Activated T-helper 17 cell treated with anti-CD3 and anti-CD28 coated beads, Interleukin-2, amount 50 U/mL, for 72 hours (primary cell): ENCODE data around the gene PARD3. TPM values are rescaled to one million over a fixed set of nuclear protein-coding genes. Genes with fewer than 3 reads are reported as not detected.
A peak's percentile ranks its signal among the peaks of the same experiment; 100 is the strongest.
"Not testable (repeated sequence)": the region's sequence is repeated elsewhere in the genome, so short reads cannot be mapped to it uniquely, and the experiment has no call there.

Source experiments
- ATAC-seq: fragments of 150-1000 bp; cut with Tn5 transposase; replicated peaks from 2 replicates; pipeline ENCODE4 v1.10.0; 2021; ENCODE audit warnings: mild to moderate bottlenecking, moderate library complexity
- H3K27ac Mint-ChIP-seq: one replicate; pipeline ENCODE4 v1.8.0; 2022; ENCODE audit warnings: mixed read lengths
- H3K27me3 Mint-ChIP-seq: one replicate; pipeline ENCODE4 v1.8.0; 2022; ENCODE audit warnings: mixed read lengths
- H3K36me3 Mint-ChIP-seq: one replicate; pipeline ENCODE4 v1.8.0; 2022; ENCODE audit warnings: low read depth, mild to moderate bottlenecking, mixed read lengths
- H3K4me1 Mint-ChIP-seq: one replicate; pipeline ENCODE4 v1.8.0; 2022; ENCODE audit warnings: mixed read lengths
- H3K4me3 Mint-ChIP-seq: one replicate; pipeline ENCODE4 v1.8.0; 2022; ENCODE audit warnings: mild to moderate bottlenecking, mixed read lengths
- H3K9me3 Mint-ChIP-seq: one replicate; pipeline ENCODE4 v1.8.0; 2022; ENCODE audit warnings: mixed read lengths
- total RNA-seq, 2 donors: library from RNA; stranded (reverse); gene quantifications; one replicate each; pipeline ENCODE4 v1.2.3, GENCODE V29; 2022

PARD3 gene
- total RNA-seq, 2 donors from 2014 or later, result 0.13 to 0.24 TPM

DNA sequence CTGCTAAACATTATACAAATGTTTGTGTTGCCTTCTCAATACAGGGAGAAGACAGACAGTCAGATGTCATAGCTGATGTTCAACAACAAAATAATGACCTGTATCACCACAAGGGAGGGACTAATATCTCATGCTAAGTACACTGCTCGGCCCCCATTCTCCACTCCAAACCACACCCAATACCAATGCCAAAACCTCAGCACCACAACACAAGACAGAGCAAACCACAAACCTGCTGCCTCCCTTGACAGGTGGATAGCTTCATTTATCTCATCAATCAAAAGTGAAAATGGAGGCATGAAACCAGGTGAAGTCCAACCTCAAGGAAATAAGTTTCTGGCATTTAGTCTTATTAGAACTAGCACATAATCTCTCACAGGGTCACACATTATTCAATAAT is 109.5 kb downstream of the PARD3 start:
- Mint-ChIP-seq H3K4me1 (peaks cover 4% of the 10 kb centered on the region), H3K36me3 (no peaks in the 10 kb centered on the region), H3K27me3 (peaks cover 6% of the 10 kb centered on the region), H3K27ac (no peak overlapping the region), H3K4me3 (no peak overlapping the region), H3K9me3 (no peaks in the 10 kb centered on the region)
- ATAC-seq, result no peak

DNA sequence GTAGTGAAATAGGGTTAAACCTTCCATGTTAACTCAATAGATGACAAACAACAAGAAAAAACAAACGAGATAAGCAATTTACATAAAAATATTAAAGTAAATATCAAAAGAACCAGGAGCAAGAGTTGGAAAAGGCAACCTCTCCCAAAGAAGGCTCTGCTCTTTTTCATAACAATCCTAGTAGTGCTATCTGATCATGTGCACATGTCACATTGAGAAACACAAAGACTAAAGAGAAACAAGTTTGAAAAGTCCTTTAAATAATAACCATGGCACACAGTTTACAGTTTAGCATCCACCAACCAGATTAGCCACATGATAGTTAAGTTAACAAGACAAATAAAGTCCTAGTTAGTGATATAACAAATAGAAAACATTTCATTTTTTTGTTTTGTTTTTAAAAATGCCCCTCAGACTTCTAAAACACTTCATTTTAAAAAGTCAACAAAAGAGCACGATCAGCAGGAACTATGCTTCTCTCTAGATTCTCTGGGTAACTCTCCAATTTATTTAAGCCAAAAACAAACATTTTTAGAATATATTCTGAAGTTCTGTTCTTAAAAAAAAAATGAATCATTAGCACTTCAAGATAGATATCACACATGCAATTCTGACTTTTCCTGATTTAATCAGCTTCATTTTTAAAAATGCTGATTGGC is 110.4 kb downstream of the PARD3 start:
- no peaks in the 10 kb centered on the region for H3K9me3 Mint-ChIP-seq
- H3K4me1 Mint-ChIP-seq, result peaks cover 4% of the 10 kb centered on the region
- H3K4me3 Mint-ChIP-seq, result no peak overlapping the region
- H3K27me3 Mint-ChIP-seq, result peaks cover 6% of the 10 kb centered on the region
- H3K27ac Mint-ChIP-seq, result no peak overlapping the region
- no peaks in the 10 kb centered on the region for H3K36me3 Mint-ChIP-seq
- no peak for ATAC-seq

DNA sequence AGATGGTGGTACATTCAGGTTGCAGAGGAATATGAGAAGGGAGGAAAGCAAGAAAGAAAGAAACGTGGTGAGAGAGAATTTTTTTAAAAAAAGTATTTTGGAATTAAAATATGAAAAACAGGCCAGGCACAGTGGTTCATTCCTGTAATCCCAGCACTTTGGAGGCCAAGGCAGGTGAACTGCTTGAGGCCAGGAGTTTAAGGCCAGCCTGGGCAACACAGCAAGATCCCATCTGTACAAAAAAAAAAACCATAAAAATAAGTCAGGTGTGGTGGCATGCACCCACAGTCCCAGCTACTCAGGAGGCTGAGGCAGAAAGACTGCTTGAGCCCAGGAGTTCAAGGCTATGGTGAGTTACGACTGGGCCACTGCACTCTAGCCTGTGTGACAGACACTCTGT is 112.1 kb downstream of the PARD3 start:
- peaks cover 7% of the 10 kb centered on the region for H3K27me3 Mint-ChIP-seq
- no peak for ATAC-seq
- no peak overlapping the region for H3K27ac Mint-ChIP-seq
- peaks cover 4% of the 10 kb centered on the region for H3K4me1 Mint-ChIP-seq
- no peak overlapping the region for H3K4me3 Mint-ChIP-seq
- H3K9me3 Mint-ChIP-seq, result no peaks in the 10 kb centered on the region
- H3K36me3 Mint-ChIP-seq, result no peaks in the 10 kb centered on the region

DNA sequence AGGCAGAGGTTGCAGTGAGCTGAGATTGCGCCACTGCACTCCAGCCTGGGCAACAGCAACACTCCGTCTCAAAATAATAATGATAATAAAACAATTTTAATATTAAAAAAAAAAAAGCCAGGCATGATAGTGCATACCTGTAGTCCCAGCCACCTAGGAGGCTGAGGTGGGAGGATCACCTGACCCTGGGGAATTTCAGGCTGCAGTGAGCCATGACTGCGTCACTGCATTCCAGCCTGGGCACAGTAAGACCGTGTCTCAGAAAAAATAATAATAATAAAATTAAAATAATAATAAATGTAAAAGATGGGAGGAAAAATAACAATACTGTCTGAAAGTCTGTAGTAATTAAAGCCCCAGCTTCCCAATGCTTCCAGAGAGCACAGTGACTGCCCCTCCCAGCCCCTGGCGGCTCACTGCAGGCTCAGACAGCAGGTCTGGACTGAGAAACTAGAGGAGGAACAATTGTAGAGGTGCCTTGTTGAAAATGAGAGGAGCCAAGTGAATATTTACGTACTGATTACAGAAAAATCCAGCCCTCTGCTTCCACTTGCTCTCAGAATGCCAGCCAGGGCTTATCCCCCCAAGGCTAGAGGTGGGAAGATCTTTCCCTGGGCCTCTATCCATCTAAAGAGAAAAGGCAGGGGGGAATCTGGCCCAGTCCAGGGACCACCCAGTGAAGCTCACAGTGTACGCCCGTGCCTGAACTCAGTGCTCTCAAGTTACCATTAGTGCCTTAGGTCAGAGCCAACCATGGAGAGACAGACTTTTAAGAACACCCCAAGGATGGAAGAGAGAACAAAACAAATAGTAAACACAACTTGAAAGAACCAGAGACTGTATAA is 112.8 kb downstream of the PARD3 start:
- no peaks in the 10 kb centered on the region for H3K9me3 Mint-ChIP-seq
- peaks cover 8% of the 10 kb centered on the region for H3K27me3 Mint-ChIP-seq
- H3K27ac Mint-ChIP-seq, result no peak overlapping the region
- H3K36me3 Mint-ChIP-seq, result no peaks in the 10 kb centered on the region
- H3K4me3 Mint-ChIP-seq, result no peak overlapping the region
- H3K4me1 Mint-ChIP-seq, result peaks cover 4% of the 10 kb centered on the region
- no peak for ATAC-seq

DNA sequence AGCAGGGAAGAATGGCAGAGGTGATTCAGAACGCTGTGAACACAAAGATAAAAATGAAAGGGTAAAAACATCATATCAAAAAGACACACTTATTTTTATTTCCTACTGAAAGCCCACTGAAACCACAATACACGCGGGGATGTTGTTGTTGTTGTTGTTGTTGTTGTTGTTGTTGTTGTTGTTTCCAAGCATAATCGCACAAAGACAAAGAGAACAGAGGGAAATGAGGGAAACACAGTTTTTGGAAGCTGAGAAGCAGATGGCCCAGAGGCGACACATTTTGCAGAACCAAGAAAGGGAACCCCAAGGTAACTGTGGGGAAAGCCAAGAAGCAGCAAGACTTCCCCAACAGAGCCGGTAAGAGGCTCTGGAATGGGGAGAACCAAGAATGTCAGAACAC is 113.9 kb downstream of the PARD3 start:
- Mint-ChIP-seq H3K4me3 (no peak overlapping the region), H3K27me3 (peaks cover 8% of the 10 kb centered on the region), H3K4me1 (peaks cover 6% of the 10 kb centered on the region), H3K27ac (no peak overlapping the region), H3K9me3 (no peaks in the 10 kb centered on the region), H3K36me3 (no peaks in the 10 kb centered on the region)
- ATAC-seq, result no peak

DNA sequence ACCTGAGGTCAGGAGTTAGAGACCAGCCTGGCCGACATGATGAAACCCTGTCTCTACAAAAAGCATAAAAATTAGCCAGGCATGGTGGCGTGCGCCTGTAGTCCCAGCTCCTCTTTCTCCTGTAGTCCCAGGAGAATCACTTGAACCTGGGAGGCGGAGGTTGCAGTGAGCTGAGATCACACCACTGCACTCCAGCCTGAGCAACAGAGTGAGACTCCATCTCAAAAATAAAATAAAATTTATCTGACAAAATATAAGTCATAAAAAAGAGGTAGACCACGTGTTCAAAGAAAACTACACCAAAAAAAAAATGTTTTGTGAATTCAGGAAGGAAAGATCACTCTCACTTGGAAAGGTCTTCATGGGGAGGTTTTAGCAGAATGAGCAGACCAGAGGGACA is 114.3 kb downstream of the PARD3 start:
- H3K9me3 Mint-ChIP-seq, ATAC-seq, H3K4me1 Mint-ChIP-seq, H3K27ac Mint-ChIP-seq, H3K4me3 Mint-ChIP-seq, H3K27me3 Mint-ChIP-seq, H3K36me3 Mint-ChIP-seq: not testable (repeated sequence)

DNA sequence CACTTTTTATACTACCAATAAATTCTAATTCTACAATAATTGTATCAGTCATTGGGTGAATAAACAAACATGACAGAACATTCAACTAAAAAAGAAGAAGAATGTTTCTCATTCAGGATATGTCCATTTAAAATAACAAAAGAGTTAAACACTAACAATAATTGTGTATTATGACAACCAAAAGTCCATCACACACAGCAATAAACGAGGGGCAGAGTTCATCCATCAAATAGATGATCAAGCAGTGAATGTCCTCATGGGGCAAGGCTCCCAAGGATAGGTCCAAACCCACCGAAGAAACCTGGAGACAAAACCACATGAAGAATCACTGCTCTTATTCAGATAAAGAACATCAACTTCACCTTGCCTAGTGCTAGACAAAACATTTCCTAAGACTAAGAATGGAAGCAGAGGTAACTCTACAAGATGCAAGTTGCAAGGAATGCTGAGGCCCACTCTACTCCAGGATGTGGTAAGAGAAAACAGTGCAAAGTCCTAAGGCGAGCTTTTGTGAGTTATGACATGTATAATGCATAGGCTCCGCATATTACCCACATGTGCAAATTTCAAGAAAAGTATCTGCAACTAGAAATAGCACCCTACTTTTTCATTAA is 115.1 kb downstream of the PARD3 start:
- peaks cover 4% of the 10 kb centered on the region for H3K4me1 Mint-ChIP-seq
- no peaks in the 10 kb centered on the region for H3K9me3 Mint-ChIP-seq
- ATAC-seq, result no peak
- peaks cover 8% of the 10 kb centered on the region for H3K27me3 Mint-ChIP-seq
- H3K36me3 Mint-ChIP-seq, result no peaks in the 10 kb centered on the region
- H3K4me3 Mint-ChIP-seq, result no peak overlapping the region
- no peak overlapping the region for H3K27ac Mint-ChIP-seq

DNA sequence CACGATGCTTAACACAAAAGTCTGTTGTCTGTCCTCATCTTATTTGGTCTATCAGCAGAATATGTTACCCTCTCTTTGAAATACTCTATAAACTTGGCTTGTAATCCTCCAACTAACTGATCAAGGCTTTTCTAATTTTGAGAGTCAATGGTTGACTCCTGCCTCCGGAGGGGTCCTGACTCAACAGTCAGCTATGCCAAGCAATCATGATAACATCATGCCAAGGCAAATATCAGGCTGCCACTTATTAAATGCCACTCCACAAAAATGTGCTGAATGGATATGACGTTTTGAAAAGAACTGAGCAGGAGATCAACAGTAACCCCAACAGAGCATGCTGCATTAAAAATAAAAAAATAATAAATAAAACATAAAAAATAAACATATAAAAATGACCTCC is 116.1 kb downstream of the PARD3 start:
- Mint-ChIP-seq H3K27ac (no peak overlapping the region), H3K36me3 (no peaks in the 10 kb centered on the region), H3K9me3 (no peaks in the 10 kb centered on the region), H3K4me3 (no peak overlapping the region), H3K4me1 (peaks cover 4% of the 10 kb centered on the region), H3K27me3 (peaks cover 10% of the 10 kb centered on the region)
- ATAC-seq, result no peak

DNA sequence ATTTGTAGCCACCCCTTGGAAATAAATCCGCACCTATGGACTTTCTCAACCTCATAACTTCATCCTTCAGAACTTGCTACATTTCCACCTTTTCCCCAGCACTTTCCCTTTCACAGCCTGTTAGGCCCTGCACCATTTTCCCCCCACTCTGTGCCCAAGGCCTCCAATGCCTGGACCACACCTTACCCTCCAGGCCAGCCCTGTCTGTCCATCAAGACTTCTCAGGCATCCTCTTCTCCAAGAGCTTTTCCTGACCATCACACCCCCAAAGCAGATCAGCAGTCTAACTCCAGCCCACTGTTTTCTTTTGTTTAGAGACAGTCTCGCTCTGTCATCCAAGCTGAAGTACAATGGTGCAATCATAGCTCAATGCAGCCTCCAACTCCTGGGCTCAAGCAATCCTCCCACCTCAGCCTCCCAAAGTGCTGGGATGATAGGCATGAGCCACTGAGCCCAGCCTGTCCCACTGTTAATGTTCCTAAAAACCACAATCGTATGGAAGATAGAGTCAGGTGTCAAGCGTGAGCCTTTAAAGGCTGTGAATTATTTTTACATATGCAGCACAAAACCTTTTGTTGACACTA is 116.8 kb downstream of the PARD3 start:
- H3K4me3 Mint-ChIP-seq, result no peak overlapping the region
- peaks cover 4% of the 10 kb centered on the region for H3K4me1 Mint-ChIP-seq
- no peak for ATAC-seq
- H3K27ac Mint-ChIP-seq, result no peak overlapping the region
- H3K36me3 Mint-ChIP-seq, result no peaks in the 10 kb centered on the region
- peaks cover 13% of the 10 kb centered on the region for H3K27me3 Mint-ChIP-seq
- H3K9me3 Mint-ChIP-seq, result no peaks in the 10 kb centered on the region

DNA sequence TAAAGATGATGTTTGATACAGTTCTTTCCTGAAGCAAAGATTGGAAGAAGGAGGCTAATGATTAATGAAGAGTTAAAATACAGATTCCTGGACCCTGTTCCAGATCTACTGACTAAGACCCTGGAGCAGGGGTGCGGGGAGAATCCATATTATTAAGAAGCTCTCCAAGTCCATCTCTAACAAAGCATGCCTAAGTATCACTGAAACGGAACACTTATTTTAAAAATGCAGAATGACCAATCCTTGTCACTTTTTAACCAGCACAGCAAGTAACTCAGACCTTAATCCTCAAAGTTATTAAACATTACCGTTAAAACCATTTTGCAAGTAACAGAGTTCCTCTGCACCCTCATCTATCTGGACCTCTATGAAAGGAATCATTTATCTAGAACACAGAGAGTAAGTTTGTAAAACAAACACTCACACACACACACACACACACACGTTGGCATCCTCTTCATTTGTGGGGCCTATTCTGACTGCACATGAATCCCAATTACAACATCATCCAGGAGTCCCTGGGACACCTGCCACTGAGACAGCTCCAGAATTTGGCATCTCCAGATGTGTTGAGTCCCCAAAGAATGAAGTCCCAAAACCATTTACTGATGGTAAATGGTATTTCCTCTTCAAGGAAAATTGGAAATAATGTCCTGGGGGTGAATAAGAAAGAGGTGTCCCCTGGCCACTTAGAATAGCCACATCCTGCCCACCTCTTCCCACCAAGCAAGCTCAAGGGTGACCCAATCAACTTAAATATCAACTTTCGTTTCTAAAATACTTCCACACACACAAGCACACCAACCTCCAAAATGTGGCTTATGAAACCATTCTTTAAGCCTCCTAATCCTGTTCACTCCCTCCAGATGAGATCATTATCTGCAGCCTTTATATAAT is 117.5 kb downstream of the PARD3 start:
- no peak overlapping the region for H3K4me3 Mint-ChIP-seq
- no peak overlapping the region for H3K27ac Mint-ChIP-seq
- H3K36me3 Mint-ChIP-seq, result no peaks in the 10 kb centered on the region
- peaks cover 15% of the 10 kb centered on the region for H3K27me3 Mint-ChIP-seq
- no peak for ATAC-seq
- H3K9me3 Mint-ChIP-seq, result no peaks in the 10 kb centered on the region
- peaks cover 4% of the 10 kb centered on the region for H3K4me1 Mint-ChIP-seq

DNA sequence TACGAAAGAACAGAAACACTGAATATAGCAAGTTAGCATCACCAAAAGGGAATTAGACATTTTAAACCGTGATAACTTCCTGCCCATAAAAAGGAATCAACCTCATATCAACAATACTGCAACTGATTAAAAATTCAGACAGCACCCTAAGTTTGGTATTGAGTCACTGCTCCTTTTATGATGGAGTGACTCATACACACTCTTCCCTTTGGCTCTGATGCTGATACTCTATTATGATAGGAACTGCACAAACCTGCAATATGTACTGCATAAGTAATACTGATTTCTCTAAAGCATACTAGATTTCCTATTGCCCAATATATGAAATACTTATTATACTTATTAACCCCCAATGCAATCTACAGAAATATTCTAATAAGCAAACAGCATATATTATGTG is 118.7 kb downstream of the PARD3 start:
- Mint-ChIP-seq H3K27me3 (peaks cover 17% of the 10 kb centered on the region), H3K27ac (no peak overlapping the region), H3K9me3 (no peaks in the 10 kb centered on the region), H3K4me1 (peaks cover 4% of the 10 kb centered on the region), H3K4me3 (no peak overlapping the region), H3K36me3 (no peaks in the 10 kb centered on the region)
- ATAC-seq, result peak; percentile 92

DNA sequence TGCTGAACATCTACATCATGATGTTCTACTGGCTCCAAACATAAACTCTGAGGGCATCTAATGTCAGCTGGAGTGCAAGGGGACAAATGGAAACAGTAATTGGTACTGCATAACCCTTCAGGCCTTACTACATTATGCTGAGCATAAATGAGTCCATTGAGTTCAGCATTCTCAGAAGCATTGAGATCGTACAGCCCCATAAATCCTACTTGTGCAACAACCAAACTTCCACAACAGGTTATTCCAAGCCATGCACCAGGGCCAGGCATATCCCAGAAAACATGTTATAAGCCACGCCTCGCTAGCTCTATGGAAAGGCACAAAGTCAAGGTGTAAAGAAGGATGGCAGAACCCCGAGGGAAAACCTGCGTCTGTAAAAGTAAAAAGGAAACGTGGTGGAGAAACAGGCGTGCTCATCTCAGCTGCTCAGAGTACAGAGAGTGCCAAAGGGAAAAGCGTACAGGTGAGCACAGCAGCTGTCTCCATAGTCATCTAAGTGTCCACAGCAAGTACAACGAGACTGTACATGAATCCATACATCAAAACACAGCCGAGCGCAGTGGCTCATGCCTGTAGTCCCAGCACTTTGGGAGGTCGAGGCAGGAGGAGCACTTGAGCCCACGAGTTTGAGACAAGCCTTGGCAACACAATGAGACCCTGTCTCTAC is 124.6 kb downstream of the PARD3 start:
- H3K27ac Mint-ChIP-seq, result no peak overlapping the region
- H3K36me3 Mint-ChIP-seq, result no peaks in the 10 kb centered on the region
- H3K4me1 Mint-ChIP-seq, result no peaks in the 10 kb centered on the region
- ATAC-seq, result no peak
- H3K27me3 Mint-ChIP-seq, result peaks cover 24% of the 10 kb centered on the region
- H3K9me3 Mint-ChIP-seq, result no peaks in the 10 kb centered on the region
- H3K4me3 Mint-ChIP-seq, result no peak overlapping the region

DNA sequence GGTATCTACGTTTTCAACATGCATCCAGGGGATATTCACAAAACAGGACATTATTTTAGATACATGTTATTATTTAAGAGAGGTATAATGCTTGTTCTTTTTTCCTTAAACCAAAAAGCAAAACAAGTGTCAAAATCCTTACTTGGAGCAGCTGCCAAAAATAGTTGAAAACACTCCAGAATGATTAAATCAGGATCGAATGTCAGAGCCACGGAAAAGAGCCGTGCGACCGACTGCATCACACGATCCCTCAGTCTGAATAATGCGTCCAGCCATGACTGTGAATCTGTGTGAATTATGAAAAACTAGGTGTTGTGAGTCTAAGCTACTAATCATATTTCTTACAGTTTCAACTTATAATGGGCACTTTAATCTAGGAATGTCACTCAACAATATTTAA is 126.0 kb downstream of the PARD3 start:
- Mint-ChIP-seq H3K4me3 (no peak overlapping the region), H3K4me1 (no peaks in the 10 kb centered on the region), H3K9me3 (no peaks in the 10 kb centered on the region), H3K27me3 (peaks cover 27% of the 10 kb centered on the region), H3K27ac (no peak overlapping the region), H3K36me3 (no peaks in the 10 kb centered on the region)
- no peak for ATAC-seq
